Stimulated activated CD8-positive, alpha-beta memory T cell treated with anti-CD3 and anti-CD28 coated beads, Interleukin-15, amount 100 ng/mL, for 24 hours (primary cell): ENCODE results near the gene IPO11.
"Not testable (repeated sequence)": the region's sequence is repeated elsewhere in the genome, so short reads cannot be mapped to it uniquely, and the experiment has no call there.

ENCODE experiments used
- DNase-seq: peaks from one replicate; pipeline ENCODE4 v3.0.0-alpha.2; 2020; ENCODE audit warnings: low read depth

Gene IPO11

GRCh38 chr5:62600560-62601252 is 188.1 kb downstream of the IPO11 start:
- DNase-seq, result no peak

GRCh38 chr5:62603934-62604333 is 191.4 kb downstream of the IPO11 start:
- no peak for DNase-seq

- DNase-seq, result no peak
Measured at GRCh38 chr5:62605638-62606037, 193.1 kb downstream of the IPO11 start.

GRCh38 chr5:62606878-62607277 is 194.3 kb downstream of the IPO11 start:
- DNase-seq, result no peak

- no peak for DNase-seq
Measured at GRCh38 chr5:62607615-62608014, 195.1 kb downstream of the IPO11 start.

GRCh38 chr5:62608529-62609511 is 196.3 kb downstream of the IPO11 start:
- no peak for DNase-seq

DNA sequence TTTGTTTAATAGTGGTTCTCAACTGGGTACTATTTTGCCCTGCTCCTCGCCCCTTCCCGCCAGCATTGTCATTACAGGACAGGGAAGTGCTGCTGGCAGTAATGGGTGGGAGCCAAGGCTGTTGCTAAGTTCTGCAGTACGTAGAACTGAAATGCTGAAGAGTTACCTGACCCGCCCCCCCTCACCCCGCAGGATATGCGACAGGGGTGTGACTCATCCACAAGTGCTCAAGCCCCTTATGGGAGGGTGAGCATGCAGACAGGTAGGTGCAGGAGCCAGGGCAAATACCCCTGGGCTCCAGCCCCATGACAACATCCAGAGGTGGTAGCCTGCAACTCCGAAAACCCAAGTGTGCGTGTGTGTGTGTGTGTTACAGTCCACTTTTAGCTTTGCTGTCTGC is 201.8 kb downstream of the IPO11 start:
- no peak for DNase-seq

DNA sequence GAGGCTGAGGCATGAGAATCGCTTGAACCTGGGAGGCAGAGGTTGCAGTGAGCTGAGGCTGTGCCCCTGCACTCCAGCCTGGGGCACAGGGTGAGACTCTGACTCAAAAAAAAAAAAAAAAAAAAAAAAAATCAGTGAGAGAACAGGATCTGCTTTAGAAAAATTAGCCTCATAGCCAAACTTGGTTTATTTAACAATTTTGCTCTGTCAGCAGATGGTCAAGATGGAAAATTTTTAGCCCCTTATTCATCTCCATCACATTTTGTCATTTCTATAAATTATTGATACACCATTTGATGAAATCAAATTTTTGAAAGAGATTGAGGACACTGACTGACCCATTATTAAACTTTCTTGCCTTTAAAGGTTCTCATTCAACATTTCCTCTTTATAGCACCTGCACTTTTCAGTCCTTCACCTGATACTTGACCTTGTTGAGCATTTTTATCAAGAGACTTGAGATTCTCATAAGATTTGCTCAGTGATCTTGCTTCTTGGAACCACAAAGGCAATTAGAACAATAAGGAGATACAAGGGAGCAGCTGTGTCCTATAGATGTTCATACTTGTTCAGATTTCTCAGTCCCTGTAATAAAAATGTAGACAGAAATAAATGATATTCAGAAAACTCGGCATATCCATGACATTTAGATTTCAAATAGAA is 204.2 kb downstream of the IPO11 start:
- no peak for DNase-seq

DNA sequence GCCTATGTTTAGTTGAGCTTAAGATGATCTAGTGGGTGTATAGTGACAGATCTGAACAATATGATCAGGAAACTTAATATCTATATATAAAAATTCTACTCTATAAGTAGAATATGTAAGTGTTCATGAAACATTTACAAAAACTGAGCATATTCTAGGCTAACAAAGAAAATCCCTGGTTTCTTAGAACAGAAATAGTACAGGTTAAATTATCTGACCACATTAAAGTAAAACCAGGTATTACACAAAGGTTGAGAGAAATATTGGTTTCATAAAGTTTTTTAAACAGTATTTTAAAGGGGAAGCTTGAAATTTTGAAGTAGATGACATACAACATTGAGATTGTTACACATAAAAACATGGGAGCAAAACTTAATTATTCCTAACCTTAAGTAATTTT is 205.4 kb downstream of the IPO11 start:
- no peak for DNase-seq

- DNase-seq, result no peak
Measured at GRCh38 chr5:62620761-62621160, 208.2 kb downstream of the IPO11 start.

DNA sequence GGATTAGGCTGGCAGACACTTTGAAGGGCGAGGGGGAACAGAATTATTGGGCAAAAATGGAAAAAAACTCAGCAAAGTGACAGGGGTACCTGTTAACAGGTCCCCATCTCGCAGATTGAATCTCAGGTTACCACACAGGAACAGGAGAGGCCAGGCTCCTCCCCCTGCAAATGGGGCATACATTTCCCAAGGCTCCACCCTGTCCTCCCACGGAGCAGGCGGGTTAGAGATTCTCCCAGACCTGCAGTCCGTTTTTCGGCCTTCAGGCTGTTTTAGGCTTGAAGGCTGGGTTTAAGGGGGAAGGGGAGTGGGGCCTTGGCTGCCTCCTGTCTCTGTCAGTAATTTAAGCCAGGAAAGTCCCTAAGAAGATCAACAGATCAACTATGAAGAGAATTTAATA is 208.7 kb downstream of the IPO11 start:
- DNase-seq, result no peak

- DNase-seq, result no peak
Measured at GRCh38 chr5:62623271-62623670, 210.7 kb downstream of the IPO11 start.

- not testable (repeated sequence) for DNase-seq
Measured at GRCh38 chr5:62624436-62624835, 211.9 kb downstream of the IPO11 start.

- DNase-seq, result no peak
Measured at GRCh38 chr5:62626534-62626933, 214.0 kb downstream of the IPO11 start.

GRCh38 chr5:62627121-62627520 is 214.6 kb downstream of the IPO11 start:
- DNase-seq, result no peak

- no peak for DNase-seq
Measured at GRCh38 chr5:62627901-62628300, 215.3 kb downstream of the IPO11 start.

GRCh38 chr5:62631909-62632580 is 219.5 kb downstream of the IPO11 start:
- no peak for DNase-seq

DNA sequence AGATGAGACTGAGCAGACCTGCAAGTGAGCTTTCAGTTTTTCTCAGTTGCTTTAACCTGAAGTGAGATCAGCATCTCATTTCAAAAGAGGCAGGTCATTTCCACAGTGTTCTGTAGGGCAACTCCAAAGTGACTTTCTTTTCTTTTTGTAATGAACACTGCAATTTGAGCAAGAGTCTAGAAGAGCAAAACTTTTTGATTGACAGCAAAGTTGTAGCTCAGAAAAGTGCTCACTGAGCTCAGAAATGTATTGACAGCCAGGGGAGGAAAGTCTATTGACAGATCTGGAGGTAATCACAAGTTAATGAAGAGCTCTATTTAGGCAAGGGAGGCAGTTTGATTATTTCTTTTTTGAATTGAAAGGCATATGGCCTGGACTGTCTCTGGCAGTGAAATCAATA is 220.7 kb downstream of the IPO11 start:
- no peak for DNase-seq

GRCh38 chr5:62640446-62640845 is 227.9 kb downstream of the IPO11 start:
- DNase-seq, result no peak

- no peak for DNase-seq
Measured at GRCh38 chr5:62642468-62642867, 229.9 kb downstream of the IPO11 start.

- DNase-seq, result no peak
Measured at GRCh38 chr5:62643556-62644451, 231.2 kb downstream of the IPO11 start.
